Measurements from ENCODE around the gene WASHC1.
"Not testable (repeated sequence)": the region's sequence is repeated elsewhere in the genome, so short reads cannot be mapped to it uniquely, and the experiment has no call there.

WASHC1 gene

DNA sequence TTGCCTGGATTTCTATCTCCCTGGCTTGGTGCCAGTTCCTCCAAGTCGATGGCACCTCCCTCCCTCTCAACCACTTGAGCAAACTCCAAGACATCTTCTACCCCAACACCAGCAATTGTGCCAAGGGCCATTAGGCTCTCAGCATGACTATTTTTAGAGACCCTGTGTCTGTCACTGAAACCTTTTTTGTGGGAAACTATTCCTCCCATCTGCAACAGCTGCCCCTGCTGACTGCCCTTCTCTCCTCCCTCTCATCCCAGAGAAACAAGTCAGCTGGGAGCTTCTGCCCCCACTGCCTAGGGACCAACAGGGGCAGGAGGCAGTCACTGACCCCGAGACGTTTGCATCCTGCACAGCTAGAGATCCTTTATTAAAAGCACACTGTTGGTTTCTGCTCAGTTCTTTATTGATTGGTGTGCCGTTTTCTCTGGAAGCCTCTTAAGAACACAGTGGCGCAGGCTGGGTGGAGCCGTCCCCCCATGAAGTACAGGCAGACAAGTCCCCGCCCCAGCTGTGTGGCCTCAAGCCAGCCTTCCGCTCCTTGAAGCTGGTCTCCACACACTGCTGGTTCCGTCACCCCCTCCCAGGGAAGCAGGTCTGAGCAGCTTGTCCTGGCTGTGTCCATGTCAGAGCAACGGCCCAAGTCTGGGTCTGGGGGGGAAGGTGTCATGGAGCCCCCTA, 15.0 kb downstream of the WASHC1 start:
- not testable (repeated sequence) for DNase-seq (ENCODE audit: low spot score)

DNA sequence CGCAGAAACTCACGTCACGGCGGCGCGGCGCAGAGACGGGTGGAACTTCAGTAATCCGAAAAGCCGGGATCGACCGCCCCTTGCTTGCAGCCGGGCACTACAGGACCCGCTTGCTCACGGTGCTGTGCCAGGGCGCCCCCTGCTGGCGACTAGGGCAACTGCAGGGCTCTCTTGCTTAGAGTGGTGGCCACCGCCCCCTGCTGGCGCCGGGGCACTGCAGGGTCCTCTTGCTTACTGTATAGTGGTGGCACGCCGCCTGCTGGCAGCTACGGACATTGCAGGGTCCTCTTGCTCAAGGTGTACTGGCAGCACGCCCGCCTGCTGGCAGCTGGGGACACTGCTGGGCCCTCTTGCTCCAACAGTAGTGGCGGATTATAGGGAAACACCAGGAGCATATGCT, 18.1 kb downstream of the WASHC1 start:
- peak; percentile 46 for DNase-seq (ENCODE audit: low spot score)

DNA sequence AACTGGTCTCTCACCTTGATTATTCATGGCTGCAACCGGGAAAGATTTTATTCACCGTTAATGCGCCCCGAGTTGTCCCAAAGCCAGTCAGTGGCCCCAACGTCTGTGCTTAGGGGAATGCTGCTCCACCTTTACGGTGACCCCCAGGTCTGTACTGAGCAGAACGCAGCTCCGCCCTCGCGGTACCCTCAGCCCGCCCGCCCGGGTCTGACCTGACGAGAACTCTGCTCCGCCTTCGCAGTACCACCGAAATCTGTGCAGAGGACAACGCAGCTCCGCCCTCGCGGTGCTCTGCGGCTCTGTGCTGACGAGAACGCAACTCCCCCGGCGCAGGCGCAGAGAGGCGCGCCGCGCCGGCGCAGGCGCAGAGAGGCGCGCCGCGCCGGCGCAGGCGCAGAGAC, 18.6 kb downstream of the WASHC1 start:
- not testable (repeated sequence) for DNase-seq (ENCODE audit: low spot score)

DNA sequence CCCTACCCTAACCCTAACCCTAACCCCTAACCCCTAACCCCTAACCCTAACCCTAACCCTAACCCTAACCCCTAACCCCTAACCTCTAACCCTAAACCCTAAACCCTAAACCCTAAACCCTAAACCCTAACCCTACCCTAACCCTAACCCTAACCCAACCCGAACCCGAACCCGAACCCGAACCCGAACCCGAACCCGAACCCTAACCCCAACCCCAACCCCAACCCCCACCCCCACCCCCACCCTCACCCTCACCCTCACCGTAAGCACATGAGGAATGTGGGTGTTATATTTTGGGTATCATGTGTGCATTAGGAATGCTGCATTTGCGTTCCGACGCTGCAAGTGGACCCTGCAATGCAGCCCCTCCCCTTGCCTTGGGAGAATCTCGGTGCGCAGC, 19.0 kb downstream of the WASHC1 start:
- not testable (repeated sequence) for DNase-seq (ENCODE audit: low spot score)

Data from CD4-positive, alpha-beta T cell treated with Interleukin-2 at 100 ng/mL for 4 hours (primary cell).